GM19395 (cell line): ENCODE measurements around the gene SH2B2.

Source experiments
- ATAC-seq: cut with Tn5 transposase; IDR thresholded peaks from one replicate; pipeline ENCODE4 v1.9.1; 2021; ENCODE audit warnings: mild to moderate bottlenecking, moderate library complexity; ENCODE audit not compliant: unreplicated experiment

SH2B2 gene

DNA sequence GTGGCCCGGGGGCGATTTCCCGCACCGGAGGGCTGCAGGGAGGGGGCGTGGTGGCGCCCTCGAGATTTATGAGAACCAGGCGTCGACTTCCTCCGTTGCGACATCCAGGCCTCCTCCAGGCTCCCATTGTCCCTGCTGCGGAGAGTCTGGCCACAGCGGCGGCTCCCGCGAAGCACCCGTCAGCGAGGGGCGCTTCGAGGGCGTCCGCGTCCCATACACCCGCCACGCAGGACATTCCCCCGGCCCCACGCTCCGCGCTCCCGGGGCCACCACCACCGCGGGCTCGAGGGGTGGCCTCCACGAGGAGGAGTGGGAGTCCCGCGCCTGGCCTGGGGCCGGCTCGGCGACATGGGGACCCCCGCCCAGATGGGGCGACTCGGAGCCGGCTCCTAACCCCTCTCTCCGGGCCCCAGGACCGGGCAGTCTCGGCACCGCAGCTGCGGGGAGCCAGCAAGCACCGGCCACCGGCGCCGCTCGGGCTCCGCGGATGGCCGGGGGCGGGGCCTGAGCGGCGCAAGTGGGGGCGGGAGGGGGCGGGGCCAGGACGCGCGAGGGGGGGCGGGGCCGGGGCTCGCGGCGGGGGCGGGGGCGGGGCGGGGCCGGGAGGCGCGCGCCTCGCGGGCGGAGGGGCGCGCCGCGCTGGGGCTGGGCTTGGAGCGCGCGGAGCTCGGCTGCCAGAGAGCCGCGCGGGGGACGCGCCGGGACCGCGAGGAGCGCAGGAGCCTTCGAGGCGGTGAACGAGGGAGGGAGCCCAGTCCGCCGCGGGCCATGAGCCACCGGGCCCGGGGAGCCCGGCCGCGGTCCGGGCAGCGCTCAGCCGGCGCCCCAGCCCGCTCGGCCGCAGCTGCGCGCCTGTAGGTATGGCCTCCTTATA lies at the start of gene SH2B2:
Gene SH2B2 (plus strand): TSS at position 632 of the 874 bp plus-strand sequence. CDS start 13,683 bp downstream, outside the sequence.
- no peak for ATAC-seq

DNA sequence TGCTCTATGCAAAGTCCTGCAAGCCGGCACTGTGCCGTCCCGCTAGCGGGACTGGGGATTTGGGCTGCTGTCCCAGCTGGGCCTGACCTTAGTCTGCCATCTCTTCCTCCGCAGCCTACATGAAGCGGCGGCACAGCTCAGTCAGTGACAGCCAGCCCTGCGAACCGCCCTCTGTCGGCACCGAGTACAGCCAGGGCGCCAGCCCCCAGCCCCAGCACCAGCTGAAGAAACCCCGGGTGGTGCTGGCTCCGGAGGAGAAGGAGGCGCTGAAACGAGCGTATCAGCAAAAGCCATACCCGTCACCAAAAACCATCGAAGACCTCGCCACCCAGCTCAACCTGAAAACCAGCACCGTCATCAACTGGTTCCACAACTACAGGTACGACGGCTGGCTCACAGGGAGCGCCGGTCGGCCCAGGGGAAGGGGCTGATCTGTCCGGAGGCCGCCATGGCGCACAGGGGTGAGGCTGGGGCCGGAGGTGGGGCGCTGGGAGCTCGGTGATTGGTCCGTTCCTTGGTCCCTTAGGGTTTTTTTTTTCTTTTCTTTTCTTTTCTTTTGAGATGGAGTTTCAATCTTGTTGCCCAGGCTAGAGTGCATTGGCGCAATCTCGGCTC lies 47.4 kb upstream of the SH2B2 start:
- no peak for ATAC-seq

DNA sequence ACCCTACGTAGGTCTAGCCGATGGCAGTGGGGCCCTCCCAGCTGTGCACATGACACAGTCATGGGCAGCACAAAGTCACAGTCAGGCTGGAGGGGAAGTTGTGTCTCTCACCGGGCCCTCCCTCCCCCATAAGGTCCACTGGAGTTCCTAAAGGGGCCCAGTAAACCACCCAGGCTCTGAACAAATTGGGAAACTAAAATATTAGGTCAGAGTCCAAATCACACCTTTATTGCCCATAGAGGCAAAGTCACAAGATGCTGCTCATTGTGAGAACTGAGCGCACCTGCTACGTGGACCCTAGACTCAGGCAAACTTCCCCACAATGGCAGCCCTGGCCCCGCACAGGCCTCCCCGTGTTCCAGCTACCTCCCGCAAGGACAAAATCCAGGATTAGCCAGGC lies 45.2 kb upstream of the SH2B2 start:
- ATAC-seq: no peak

DNA sequence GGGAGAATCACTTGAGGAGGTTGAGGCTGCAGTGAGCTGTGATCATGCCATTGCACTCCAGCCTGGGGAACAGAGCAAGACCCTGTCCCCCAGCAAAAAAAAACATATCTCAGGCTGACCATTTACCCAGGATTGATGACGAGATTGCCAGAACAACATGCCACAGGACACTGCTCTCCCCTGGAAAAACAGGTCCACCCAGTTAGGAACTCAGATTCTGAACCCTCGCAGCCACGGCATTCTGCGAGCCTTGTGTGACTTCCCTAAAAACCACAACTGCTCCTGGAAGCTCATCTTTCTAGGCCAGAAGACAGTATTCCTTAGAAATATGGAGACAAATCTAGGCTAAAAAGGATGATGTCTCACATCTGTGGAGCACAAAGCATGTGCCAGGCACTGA lies 42.1 kb upstream of the SH2B2 start:
- no peak for ATAC-seq

DNA sequence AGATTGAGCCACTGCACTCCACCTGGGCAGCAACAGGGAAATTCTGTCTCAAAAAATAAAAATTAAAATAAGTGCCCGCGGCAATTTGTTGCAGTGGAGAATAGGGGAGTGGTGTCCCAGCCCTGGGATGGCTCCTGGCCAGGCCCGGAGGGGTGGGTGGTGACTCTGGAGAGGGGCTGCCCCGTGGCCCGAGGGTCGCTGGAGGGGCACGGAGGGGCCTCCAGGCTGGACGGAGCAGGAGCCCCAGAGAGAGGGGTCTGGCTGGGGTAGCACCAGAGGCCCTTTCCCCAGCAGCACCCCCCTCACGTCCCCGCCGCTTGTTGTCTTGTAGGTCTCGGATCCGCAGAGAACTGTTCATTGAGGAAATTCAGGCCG lies 38.6 kb upstream of the SH2B2 start:
- no peak for ATAC-seq

DNA sequence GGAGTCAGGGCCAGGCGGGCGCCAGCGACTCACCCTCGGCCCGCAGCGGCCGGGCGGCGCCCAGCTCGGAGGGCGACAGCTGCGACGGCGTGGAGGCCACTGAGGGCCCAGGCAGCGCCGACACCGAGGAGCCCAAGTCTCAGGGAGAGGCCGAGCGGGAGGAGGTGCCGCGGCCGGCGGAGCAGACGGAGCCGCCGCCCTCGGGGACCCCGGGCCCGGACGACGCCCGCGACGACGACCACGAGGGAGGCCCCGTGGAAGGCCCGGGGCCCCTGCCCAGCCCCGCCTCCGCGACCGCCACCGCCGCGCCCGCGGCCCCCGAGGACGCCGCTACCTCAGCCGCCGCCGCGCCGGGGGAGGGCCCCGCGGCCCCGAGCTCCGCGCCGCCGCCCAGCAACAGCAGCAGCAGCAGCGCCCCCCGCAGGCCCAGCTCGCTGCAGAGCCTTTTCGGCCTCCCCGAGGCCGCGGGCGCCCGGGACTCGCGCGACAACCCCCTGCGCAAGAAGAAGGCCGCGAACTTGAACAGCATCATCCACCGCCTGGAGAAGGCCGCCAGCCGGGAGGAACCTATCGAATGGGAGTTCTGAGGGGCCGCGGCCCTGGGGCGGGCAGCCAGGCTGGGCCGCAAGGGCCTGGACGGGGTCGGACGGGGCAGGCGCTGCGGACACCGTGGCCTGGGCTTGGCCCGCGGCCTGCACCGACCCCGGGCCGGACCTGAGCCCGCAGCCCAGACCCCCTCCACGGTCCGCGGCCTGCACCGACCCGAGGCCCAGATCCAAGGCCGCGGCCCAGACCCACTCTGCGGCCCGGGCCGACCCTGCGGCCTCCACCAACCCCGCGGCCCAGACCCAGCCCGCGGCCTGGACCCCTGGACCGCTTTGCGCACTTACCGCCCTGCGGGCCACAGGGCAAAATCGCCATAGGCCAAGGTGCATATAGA lies 37.9 kb upstream of the SH2B2 start:
- no peak for ATAC-seq

DNA sequence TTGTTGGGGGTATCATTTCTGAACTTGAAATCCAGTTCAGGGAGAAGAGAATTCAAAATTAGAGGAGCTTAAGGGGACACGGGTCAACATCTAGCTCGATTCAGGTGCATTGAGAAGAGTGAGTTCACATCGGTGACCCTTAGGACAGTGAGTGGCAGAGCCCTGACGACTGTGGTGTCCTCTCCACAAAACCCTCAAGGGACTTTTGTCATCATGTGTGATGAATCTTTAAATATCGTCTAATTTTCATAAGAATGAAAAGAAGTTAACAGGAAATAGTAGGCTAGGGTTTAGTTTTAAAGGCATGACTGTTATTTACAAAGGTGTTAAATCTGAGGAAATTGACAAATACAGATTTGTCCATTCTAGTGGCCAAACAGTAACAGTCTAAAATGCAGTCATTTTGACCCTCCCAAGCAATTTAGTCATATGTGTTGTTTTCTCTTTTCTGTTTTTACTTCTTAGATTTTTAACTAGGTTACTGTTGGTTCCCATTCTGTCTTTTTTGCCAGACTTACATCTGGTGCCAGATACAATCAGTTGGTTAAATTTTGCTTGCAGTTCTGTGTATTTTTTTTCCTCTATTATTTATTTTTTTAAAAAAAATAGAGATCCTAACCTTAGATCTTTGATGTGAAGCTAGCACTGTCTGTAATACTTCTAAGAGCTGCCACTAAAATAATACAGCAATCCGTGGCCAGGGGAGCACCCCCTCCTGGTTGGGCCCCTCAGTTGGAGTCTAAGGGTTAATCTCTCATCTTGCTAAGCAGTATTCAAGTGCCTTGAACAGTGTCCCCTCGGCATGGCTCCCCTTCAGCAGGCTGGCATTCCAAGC lies 34.9 kb upstream of the SH2B2 start:
- ATAC-seq: no peak

DNA sequence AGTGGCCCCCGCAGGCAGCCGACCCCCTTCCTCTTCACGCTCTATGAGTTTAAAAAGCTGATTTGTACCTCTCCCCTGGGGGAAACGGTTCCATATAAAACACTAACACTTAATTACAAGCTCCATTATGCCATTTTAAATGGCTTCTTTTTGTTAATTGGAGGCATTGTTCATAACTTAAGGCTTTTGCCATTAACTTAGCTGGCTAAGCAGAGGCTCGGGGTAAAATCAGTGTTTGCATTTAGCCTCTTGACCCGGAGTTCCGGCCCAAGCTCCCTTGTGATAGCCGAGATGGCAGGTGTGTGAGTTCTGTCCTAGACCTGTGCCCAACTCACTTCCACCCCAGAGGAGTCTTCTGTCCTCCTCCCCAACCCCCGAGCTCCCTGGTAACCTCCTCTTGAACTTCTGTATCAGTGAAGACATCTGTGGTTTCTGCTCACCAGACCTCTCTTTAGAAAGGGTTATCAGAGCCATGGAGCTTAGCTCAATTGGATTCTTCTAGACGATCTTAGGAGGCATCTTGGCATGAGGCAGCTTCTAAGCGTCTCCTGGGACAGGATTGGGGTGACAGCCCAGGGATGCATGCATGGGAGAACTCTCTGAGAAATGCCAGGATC lies 34.2 kb upstream of the SH2B2 start:
- no peak for ATAC-seq

DNA sequence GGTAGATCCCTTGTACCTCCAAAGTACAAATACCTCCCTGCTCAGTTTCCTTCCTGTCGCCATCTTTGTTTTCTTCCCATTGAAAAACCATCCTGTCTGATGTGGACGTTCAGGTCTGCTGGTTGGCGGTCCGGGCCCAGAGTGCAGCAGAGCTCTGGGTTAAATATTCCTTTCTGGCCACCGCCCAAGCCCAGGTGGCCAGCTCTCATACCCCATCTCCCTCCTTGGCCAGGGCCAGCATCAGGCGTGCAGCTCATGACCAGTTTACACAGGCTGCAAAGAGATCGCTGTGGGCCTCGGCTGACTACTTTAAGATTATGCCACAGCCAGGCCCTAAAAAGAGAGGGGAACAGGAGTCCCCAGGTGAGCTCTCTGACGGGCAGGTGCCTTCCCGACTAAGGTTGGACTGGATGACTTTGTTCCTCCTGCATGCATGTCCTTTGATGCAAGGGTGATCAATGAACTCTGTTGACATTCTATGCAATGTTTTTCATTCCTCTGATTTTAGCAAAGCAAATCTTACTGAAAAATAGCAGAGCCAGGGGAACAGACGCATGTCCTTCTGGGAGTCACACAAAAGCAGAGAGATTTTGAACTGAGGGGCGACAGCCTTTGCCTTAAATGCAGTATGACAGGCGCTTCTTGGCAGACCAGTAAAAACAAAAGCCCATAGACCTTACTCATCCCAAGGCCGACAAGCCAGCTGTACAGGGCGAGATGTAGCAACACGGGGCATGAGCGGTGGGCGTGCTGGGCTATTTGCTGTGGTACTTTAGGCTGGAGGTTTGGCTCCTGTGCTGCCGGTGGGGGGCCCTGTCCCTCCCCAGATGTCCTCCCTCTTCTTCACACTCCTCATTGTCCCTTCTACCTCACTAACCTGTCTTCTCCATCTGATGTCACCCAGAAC lies 33.3 kb upstream of the SH2B2 start:
- no peak for ATAC-seq

DNA sequence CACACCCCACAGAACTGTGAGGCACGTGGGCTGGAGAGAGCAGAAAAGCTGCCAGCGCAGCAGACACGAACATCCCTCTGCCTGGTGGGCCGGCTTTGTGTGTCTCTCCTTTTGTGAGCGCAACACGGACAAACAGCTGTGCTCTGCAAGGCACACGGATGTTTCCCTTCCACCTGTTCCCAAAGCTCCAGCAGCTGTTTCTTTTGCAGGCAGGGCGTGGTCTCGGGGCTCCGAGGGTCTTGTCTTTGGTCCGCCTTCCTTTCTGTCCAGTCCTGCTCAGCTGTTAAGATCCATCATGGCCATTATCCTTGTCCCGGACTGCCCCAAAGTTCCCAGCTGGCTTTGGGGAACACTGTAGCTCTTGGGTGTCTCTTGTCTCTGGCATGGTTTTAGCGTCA lies 32.7 kb upstream of the SH2B2 start:
- no peak for ATAC-seq

DNA sequence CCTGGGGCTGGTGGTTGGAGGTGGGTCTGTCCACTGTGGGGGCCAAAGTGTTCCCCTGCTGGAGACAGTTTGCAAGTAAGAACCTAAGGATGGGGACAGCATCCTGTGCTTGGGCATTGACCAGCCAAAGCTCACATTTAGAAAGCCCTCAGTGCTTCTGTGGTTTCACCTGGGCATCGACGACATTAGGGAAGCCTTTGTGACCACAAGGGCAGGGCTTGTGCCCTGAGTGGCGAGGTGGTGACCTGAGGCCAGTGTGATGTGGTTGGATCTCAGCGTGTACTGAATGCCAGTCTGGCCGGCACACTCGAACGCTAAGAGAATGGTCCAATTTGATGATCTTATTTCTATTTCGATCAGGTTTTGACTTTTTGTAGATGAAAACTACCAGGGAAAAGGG lies 32.1 kb upstream of the SH2B2 start:
- no peak for ATAC-seq

DNA sequence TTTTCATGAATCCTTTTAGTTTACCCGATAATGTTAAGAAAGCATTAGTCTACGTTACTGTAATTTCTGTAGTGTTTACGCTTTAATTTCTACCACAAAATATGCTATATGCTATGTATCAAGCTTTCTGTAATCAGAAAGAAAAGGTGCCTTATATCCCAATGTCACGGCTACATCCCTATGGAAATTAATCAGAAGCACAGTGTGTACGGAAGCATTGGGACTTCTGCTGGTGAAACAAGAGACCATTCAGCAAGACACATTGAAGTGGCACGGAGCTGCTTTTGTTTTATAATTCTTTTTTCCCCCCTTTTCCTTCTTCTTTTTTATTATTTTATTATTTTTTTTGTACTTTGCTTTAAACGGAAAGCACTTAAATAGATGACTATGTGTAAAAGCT lies 31.2 kb upstream of the SH2B2 start:
- no peak for ATAC-seq

DNA sequence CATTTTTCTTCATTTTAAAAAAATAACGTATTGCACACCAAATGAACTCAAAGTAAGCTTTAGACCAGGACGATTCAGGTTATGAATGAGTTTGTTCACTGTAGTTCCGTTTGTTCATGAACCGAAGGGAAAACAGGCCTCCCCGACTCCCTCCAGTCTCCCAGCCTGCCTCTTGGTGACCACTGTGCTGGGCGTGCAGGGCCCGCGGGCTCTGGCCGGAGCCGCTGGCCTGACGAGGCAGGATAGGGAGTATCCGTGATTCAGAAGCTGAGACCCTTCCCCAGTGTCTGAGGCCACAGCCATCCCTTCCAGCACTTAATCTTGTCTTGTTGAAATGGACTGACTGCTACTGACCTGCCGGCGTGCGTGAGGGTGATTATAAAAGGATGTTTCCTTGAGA lies 30.8 kb upstream of the SH2B2 start:
- no peak for ATAC-seq

DNA sequence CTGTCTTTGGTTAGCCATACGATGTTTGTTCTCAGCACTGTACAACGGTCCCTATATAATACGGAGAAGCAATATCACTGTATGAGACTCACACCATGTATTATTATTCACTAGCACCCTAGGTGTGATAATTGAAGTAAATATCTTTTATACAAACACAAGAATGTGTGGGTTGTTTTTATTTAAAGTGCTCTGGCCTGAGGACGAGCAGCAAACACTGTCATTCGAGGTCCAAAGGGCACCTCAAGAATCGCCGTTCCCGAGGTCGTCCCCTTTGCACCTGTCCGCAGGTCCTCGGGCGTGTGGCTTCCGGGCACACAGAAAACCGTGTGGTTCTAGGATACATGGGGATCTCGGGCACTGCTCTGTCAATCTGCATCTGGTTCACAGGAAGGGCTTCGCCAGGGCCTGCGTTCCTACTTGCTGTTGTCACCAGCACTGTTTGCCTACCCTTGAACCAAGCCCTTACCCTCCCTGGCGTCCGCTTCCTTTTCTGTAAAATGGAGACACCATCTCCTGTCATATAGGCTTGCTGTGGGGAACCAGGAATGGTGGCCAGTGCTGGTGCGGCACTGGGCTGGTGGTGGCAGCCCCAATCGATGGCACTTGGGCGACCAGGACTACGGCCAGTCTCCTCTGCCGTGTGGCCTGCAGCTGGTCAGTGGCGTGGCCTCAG lies 28.5 kb upstream of the SH2B2 start:
- ATAC-seq: no peak

DNA sequence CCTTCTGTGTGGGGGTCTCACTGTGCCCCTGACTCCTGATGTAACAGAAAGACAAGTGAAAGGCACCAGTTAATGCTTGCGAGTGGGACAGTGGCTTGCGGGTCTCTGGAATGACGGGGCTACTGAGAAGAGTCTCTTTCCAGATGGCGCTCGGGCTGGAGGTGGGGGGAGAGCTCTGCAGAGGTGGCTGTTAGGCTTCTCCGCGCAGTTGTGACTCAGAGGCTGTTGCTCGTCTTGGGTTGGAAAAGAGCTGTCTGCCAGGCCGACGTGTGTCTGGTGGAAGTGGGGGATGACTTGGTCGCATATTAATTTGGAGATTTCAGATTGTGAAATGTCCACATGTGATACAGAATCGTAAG lies 27.9 kb upstream of the SH2B2 start:
- ATAC-seq: no peak

DNA sequence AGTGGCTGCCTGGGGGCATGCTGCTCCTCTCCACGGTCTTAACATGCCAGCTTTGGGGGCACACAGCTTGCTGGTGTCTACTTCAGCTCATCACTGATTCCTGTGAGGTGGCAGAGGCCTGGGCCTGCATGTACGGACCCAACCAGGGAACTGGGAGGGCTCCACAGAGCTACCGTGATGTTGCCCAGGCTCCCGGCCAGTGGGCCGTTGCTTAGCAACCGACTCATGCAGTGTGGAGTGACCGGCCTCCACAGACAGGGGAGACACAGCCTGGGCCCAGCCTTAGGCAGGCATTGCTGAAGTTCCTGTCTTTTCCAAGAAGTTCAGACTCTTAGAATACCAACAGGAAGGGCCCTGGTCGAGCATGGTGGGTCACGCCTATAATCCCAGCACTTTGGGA lies 25.8 kb upstream of the SH2B2 start:
- ATAC-seq: no peak

DNA sequence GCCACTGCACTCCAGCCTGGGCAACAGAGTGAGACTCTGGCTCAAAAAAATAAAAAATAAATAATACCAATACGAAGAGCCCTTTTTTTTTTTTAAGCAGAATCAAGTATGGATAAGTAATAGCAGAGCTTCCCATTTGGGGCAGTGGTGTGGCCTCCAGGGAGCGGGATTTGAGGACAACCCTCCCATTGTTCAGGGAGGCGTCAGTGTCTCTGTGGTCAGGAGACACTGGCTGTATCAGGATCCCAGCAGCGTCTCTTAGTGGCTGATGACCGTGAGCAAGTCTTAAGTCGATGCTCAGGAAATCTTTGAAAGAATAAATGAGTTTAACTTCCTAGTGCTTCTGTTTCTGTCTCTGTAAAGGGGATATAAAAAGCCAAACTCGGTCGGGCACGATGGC lies 25.2 kb upstream of the SH2B2 start:
- no peak for ATAC-seq

DNA sequence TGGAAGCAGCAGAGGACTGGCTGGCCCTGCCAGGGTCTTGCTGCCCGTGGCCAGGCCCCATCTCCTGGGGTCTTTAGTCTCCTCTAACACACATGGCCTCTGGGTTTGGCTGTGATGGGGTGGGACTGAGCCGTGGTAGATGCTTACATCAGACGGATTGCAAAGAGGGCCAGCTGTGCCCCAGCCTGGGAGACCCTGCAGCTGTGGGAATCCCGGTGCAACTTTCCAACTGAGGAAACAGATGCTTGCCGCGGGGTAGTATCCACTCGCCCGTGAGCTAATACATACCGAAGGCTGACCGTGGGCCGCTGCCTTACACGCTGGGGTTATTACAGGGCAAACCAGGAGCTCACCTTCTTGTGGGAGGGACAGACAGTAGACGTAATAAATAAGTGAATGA lies 24.1 kb upstream of the SH2B2 start:
- no peak for ATAC-seq
